PFSK-1 (cell line): ENCODE data around the gene ZFYVE19.

Source experiments
- FOXP2 ChIP-seq: optimal IDR thresholded peaks from 2 replicates; pipeline ENCODE3; 2011; ENCODE audit warnings: borderline replicate concordance, control low read depth, inconsistent platforms; ENCODE audit not compliant: insufficient read depth; ENCODE audit errors: extremely low read length, extremely low read depth
- POLR2AphosphoS5 ChIP-seq: IDR thresholded peaks from 2 replicates; pipeline ENCODE4 v1.6.1; 2012; ENCODE audit warnings: low read depth, mild to moderate bottlenecking, control low read depth, low read length, moderate library complexity
- REST ChIP-seq, 2 experiments: IDR thresholded peaks; 2 replicates each; pipeline versions ENCODE4 v1.6.1 to v1.8.0; 2011 to 2012; ENCODE audit warnings: low read depth in 2 of 2, low read length in 2 of 2, control low read depth in 1 of 2, inconsistent platforms in 1 of 2, mild to moderate bottlenecking in 1 of 2, moderate library complexity in 1 of 2; ENCODE audit not compliant: insufficient read depth in 1 of 2
- SIN3A ChIP-seq: IDR thresholded peaks from 2 replicates; pipeline ENCODE4 v1.6.1; 2012; ENCODE audit warnings: mild to moderate bottlenecking, low read length, moderate library complexity, borderline replicate concordance; ENCODE audit not compliant: insufficient read depth
- TAF1 ChIP-seq: IDR thresholded peaks from 2 replicates; pipeline ENCODE4 v1.6.1; 2012; ENCODE audit warnings: low read length, control low read depth, borderline replicate concordance; ENCODE audit not compliant: insufficient read depth

ZFYVE19 gene

GRCh38 chr15:40843885-40844695 lies 37.2 kb downstream of the ZFYVE19 start, which contains the start of gene SPINT1:
TSS of gene SPINT1 (plus strand) at chr15:40844048. CDS start at chr15:40844555, 507 bp downstream.
- TF ChIP-seq REST (IDR thresholded peaks at IDR 0.05; ENCODE audit: insufficient read depth in 1 of 2, low read depth in 2 of 2, low read length in 2 of 2), result no peak
- no peak for TF ChIP-seq POLR2AphosphoS5
- TF ChIP-seq TAF1, result no peak
- no peak for TF ChIP-seq SIN3A
- no peak for TF ChIP-seq FOXP2

GRCh38 chr15:40844696-40845030 lies 37.8 kb downstream of the ZFYVE19 start:
- no peak for TF ChIP-seq REST (IDR thresholded peaks at IDR 0.05; ENCODE audit: insufficient read depth in 1 of 2, low read depth in 2 of 2, low read length in 2 of 2)
- TF ChIP-seq TAF1, result no peak

- TF ChIP-seq POLR2AphosphoS5, result no peak
- no peak for TF ChIP-seq REST (IDR thresholded peaks at IDR 0.05; ENCODE audit: insufficient read depth in 1 of 2, low read depth in 2 of 2, low read length in 2 of 2)
- no peak for TF ChIP-seq TAF1
- no peak for TF ChIP-seq SIN3A
- no peak for TF ChIP-seq FOXP2
These were observed 38.1 kb downstream of the ZFYVE19 start for GRCh38 chr15:40845036-40845435.

GRCh38 chr15:40845511-40846284 lies 38.8 kb downstream of the ZFYVE19 start:
- TF ChIP-seq TAF1 (no peak), REST (IDR thresholded peaks at IDR 0.05; ENCODE audit: insufficient read depth in 1 of 2, low read depth in 2 of 2, low read length in 2 of 2) (no peak), FOXP2 (no peak), POLR2AphosphoS5 (no peak), SIN3A (no peak)

GRCh38 chr15:40846841-40847222 lies 39.9 kb downstream of the ZFYVE19 start:
- TF ChIP-seq TAF1, result no peak
- TF ChIP-seq FOXP2, result no peak
- TF ChIP-seq SIN3A, result no peak
- TF ChIP-seq REST (IDR thresholded peaks at IDR 0.05; ENCODE audit: insufficient read depth in 1 of 2, low read depth in 2 of 2, low read length in 2 of 2), result no peak
